Lung (tissue), 12 donors: ENCODE data around the gene PSENEN. TPM values are rescaled to one million over a fixed set of nuclear protein-coding genes. Genes with fewer than 3 reads are reported as not detected.
"Not testable (repeated sequence)": the region's sequence is repeated elsewhere in the genome, so short reads cannot be mapped to it uniquely, and the experiment has no call there.

Experiments
- ATAC-seq: fragments of 200-7000 bp; cut with Tn5 transposase; one replicate; pipeline ENCODE4 v1.9.1; 2020; ENCODE audit warnings: moderate number of reproducible peaks; ENCODE audit not compliant: insufficient read depth, low FRiP score
- DNase-seq, 3 donors: peaks; one replicate each; pipeline ENCODE4 v3.0.0-alpha.2; 2013 to 2017
- H3K27ac ChIP-seq, 2 donors: one replicate each; pipeline ENCODE4 v1.5.1; 2013; ENCODE audit warnings: mild to moderate bottlenecking in 2 of 2, moderate library complexity in 2 of 2, control low read depth in 1 of 2, inconsistent platforms in 1 of 2, low read depth in 1 of 2, low read length in 1 of 2
- H3K27me3 ChIP-seq, 3 donors: one replicate each; pipeline ENCODE4 v1.5.1; 2013; ENCODE audit warnings: low read length in 2 of 3; ENCODE audit not compliant: control insufficient read depth in 3 of 3, insufficient read depth in 3 of 3
- H3K36me3 ChIP-seq, 4 donors: one replicate each; pipeline ENCODE4 v1.5.1; 2013; ENCODE audit warnings: low read length in 4 of 4, mild to moderate bottlenecking in 1 of 4, moderate library complexity in 1 of 4; ENCODE audit not compliant: control insufficient read depth in 4 of 4, insufficient read depth in 4 of 4
- H3K4me1 ChIP-seq, 5 donors: one replicate each; pipeline ENCODE4 v1.5.1; 2013; ENCODE audit warnings: low read length in 5 of 5, mild to moderate bottlenecking in 2 of 5, moderate library complexity in 1 of 5; ENCODE audit not compliant: control insufficient read depth in 5 of 5, insufficient read depth in 5 of 5
- H3K4me3 ChIP-seq: one replicate; pipeline ENCODE4 v1.5.1; 2013; ENCODE audit warnings: mild to moderate bottlenecking, control low read depth, moderate library complexity
- H3K9ac ChIP-seq, 2 donors: one replicate each; pipeline ENCODE4 v1.5.1; 2013; ENCODE audit warnings: low read length in 2 of 2, control low read depth in 1 of 2; ENCODE audit not compliant: insufficient read depth in 1 of 2
- H3K9me3 ChIP-seq, 4 donors: one replicate each; pipeline ENCODE4 v1.5.1; 2013; ENCODE audit warnings: low read length in 3 of 4, mild to moderate bottlenecking in 1 of 4, moderate library complexity in 1 of 4; ENCODE audit not compliant: control insufficient read depth in 4 of 4, insufficient read depth in 3 of 4
- WGBS, 2 donors: extraction: QIAGEN DNeasy Blood & Tissue Kit; methylation state at CpG; one replicate each; pipeline ENCODE4 v1.1.7; 2013; 5-methylcytosine and 5-hydroxymethylcytosine counted together
- polyA plus RNA-seq, 2 donors: library from polyadenylated mRNA; stranded (reverse); fragments of 200-250 nt; gene quantifications; one replicate each; pipeline ENCODE4 v1.2.1, GENCODE V29; 2013
- total RNA-seq, 2 donors: library from RNA; depleted of rRNA in 1 of 2; stranded (reverse); fragments of >200 nt in 1 of 2; gene quantifications; one replicate each; pipeline ENCODE4 v1.2.1, GENCODE V29; 2014 to 2021
- TF ChIP-seq, protein P1 (sequence below): IDR thresholded peaks from 2 replicates; pipeline ENCODE4 v1.5.1; 2012; ENCODE audit warnings: mild to moderate bottlenecking; ENCODE audit errors: control extremely low read depth, extremely low read depth
- donor health status: control.
- donor health status: control.
- donor health status: Bipolar disorder and iron deficiency.
- donor health status: healthy.
- donor health status: DM: yes; HTN: yes; CAD: no.

PSENEN gene
- total and polyA plus RNA-seq, 4 donors, result 36.8 to 196 (median 107) TPM

DNA sequence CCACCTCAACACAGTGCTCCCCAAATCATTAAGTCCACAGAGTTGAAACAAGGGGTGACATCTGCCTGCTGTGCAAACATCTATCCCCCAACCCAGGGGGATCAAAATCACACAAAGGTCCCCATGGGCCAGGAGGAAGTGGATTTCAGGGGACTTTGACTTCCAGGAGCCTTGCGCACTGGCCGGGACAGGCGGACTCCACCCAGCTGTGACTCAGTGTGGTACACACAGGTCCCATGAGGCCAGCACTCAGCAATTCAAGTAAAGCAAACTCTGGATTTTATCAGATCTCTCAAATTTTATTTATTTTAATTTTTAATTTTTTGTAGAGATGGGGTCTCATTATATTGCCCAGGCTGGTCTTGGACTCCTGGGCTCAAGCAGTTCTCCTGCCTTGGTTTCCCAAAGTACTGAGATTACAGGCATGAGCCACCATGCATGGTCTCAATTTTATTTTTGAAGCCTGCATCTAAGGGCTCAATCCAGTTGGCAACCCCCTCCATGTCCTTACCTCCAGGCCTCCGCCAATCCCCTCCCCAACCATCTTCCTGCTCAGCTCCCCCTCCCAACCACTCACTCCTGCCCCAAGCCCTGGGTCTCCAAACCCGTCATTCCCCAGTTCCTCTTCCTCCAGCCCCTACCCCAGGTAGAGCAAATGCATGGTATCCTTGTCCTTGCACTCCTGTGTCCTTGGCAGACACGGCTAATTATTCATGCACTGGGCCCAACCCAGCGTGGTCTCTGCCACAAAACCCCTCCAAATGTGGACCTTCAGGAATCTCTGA is 48.1 kb downstream of the PSENEN start:
- TF ChIP-seq, protein P1, sequence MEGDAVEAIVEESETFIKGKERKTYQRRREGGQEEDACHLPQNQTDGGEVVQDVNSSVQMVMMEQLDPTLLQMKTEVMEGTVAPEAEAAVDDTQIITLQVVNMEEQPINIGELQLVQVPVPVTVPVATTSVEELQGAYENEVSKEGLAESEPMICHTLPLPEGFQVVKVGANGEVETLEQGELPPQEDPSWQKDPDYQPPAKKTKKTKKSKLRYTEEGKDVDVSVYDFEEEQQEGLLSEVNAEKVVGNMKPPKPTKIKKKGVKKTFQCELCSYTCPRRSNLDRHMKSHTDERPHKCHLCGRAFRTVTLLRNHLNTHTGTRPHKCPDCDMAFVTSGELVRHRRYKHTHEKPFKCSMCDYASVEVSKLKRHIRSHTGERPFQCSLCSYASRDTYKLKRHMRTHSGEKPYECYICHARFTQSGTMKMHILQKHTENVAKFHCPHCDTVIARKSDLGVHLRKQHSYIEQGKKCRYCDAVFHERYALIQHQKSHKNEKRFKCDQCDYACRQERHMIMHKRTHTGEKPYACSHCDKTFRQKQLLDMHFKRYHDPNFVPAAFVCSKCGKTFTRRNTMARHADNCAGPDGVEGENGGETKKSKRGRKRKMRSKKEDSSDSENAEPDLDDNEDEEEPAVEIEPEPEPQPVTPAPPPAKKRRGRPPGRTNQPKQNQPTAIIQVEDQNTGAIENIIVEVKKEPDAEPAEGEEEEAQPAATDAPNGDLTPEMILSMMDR, result no peak
- H3K4me1 ChIP-seq, result peaks cover 0 to 4% (median 0%) of the 10 kb centered on the region in 5 donors
- no peaks in the 10 kb centered on the region for H3K9me3 ChIP-seq
- ATAC-seq (no peak), DNase-seq (no peak)
- H3K36me3 ChIP-seq, result no peaks in the 10 kb centered on the region
- no peak overlapping the region for H3K9ac ChIP-seq
- 77 to 82% methylated on average over 7 of the region's 7 CpGs for WGBS, 2 donors
- no peak overlapping the region for H3K27ac ChIP-seq
- H3K27me3 ChIP-seq, result peaks cover 0 to 11% (median 7%) of the 10 kb centered on the region in 3 donors
- H3K4me3 ChIP-seq, result no peak overlapping the region

DNA sequence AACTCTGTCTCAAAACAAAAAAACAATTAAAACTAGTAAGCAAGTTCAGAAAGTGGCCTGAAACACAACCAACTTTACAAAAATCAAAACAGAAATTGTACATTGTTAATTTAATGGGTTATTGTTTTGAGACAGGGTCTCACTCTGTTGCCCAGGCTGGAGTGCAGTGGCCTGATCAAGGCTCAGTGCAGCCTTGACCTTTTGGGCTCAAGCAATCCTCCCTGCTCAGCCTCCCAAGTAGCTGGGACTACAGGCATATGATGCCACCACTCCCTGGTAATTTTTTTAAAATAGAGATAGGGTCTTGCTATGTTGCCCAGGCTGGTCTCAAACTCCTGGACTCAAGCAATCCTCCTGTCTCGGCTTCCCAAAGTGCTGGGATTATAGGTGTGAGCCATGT is 50.1 kb downstream of the PSENEN start:
- not testable (repeated sequence) for H3K9ac ChIP-seq, ATAC-seq, H3K27ac ChIP-seq, H3K9me3 ChIP-seq, DNase-seq, H3K4me1 ChIP-seq, H3K4me3 ChIP-seq, H3K36me3 ChIP-seq
- 89 to 95% methylated on average over 1 of the region's 1 CpG for WGBS, 2 donors
- peaks cover 0 to 11% (median 7%) of the 10 kb centered on the region in 3 donors for H3K27me3 ChIP-seq

Other genes with a start within 250 kb of the PSENEN start
- gene DMKN, start 232.0 kb upstream of the PSENEN start, total RNA-seq, result 100 to 1,000 TPM in 1 of 2 donors, 10 to 100 TPM in 1; 84.6 to 127 TPM
- 100 to 1,000 TPM in 1 of 2 donors, 10 to 100 TPM in 1; 79.0 to 278 TPM for gene DMKN, start 232.0 kb upstream of the PSENEN start, polyA plus RNA-seq
- under 1 TPM in 1 of 2 donors, not detected in 1; 0.09 TPM for gene SBSN, start 217.3 kb upstream of the PSENEN start, total RNA-seq
- under 1 TPM; 0.08 to 0.39 TPM for gene SBSN, start 217.3 kb upstream of the PSENEN start, polyA plus RNA-seq
- not detected for gene GAPDHS, start 212.2 kb upstream of the PSENEN start, total RNA-seq
- not detected for gene GAPDHS, start 212.2 kb upstream of the PSENEN start, polyA plus RNA-seq
- 10 to 100 TPM; 39.0 to 98.8 TPM for gene TMEM147, start 200.0 kb upstream of the PSENEN start, total RNA-seq
- gene TMEM147, start 200.0 kb upstream of the PSENEN start, polyA plus RNA-seq, result 100 to 1,000 TPM; 150 to 167 TPM
- gene ATP4A, start 182.0 kb upstream of the PSENEN start, total RNA-seq, result not detected
- under 1 TPM in 1 of 2 donors, not detected in 1; 0.01 TPM for gene ATP4A, start 182.0 kb upstream of the PSENEN start, polyA plus RNA-seq
- not detected for gene PMIS2, start 159.5 kb upstream of the PSENEN start, total RNA-seq
- gene PMIS2, start 159.5 kb upstream of the PSENEN start, polyA plus RNA-seq, result not detected
- gene HAUS5, start 132.9 kb upstream of the PSENEN start, total RNA-seq, result 10 to 100 TPM; 13.9 to 15.8 TPM
- gene HAUS5, start 132.9 kb upstream of the PSENEN start, polyA plus RNA-seq, result 10 to 100 TPM in 1 of 2 donors, 1 to 10 TPM in 1; 6.0 to 16.5 TPM
- 10 to 100 TPM; 28.4 to 77.4 TPM for gene RBM42, start 116.6 kb upstream of the PSENEN start, total RNA-seq
- gene RBM42, start 116.6 kb upstream of the PSENEN start, polyA plus RNA-seq, result 10 to 100 TPM; 68.6 to 84.0 TPM
- 1 to 10 TPM in 1 of 2 donors, under 1 TPM in 1; 0.31 to 1.0 TPM for gene ETV2, start 103.9 kb upstream of the PSENEN start, total RNA-seq
- 1 to 10 TPM; 1.2 to 2.5 TPM for gene ETV2, start 103.9 kb upstream of the PSENEN start, polyA plus RNA-seq
- gene COX6B1, start 97.3 kb upstream of the PSENEN start, total RNA-seq, result 100 to 1,000 TPM; 202 to 338 TPM
- gene COX6B1, start 97.3 kb upstream of the PSENEN start, polyA plus RNA-seq, result 1,000 to 10,000 TPM in 1 of 2 donors, 100 to 1,000 TPM in 1; 679 to 1,407 TPM
- not detected for gene UPK1A, start 79.1 kb upstream of the PSENEN start, total RNA-seq
- gene UPK1A, start 79.1 kb upstream of the PSENEN start, polyA plus RNA-seq, result under 1 TPM in 1 of 2 donors, not detected in 1; 0.03 TPM
- under 1 TPM; 0.28 to 0.63 TPM for gene ZBTB32, start 41.1 kb upstream of the PSENEN start, total RNA-seq
- gene ZBTB32, start 41.1 kb upstream of the PSENEN start, polyA plus RNA-seq, result under 1 TPM; 0.22 to 0.50 TPM
- gene KMT2B, start 27.6 kb upstream of the PSENEN start, total RNA-seq, result 10 to 100 TPM; 24.9 to 41.0 TPM
- gene KMT2B, start 27.6 kb upstream of the PSENEN start, polyA plus RNA-seq, result 10 to 100 TPM; 21.7 to 30.0 TPM
- 10 to 100 TPM in 1 of 2 donors, 1 to 10 TPM in 1; 3.8 to 32.3 TPM for gene IGFLR1, start 3.2 kb upstream of the PSENEN start, total RNA-seq
- 10 to 100 TPM; 19.6 to 72.5 TPM for gene IGFLR1, start 3.2 kb upstream of the PSENEN start, polyA plus RNA-seq
- 10 to 100 TPM; 14.0 to 21.6 TPM for gene U2AF1L4, start 233 bp upstream of the PSENEN start, total RNA-seq
- gene U2AF1L4, start 233 bp upstream of the PSENEN start, polyA plus RNA-seq, result 10 to 100 TPM; 13.0 to 25.5 TPM
- 10 to 100 TPM in 1 of 2 donors, 1 to 10 TPM in 1; 4.4 to 11.4 TPM for gene LIN37, start 2.9 kb downstream of the PSENEN start, total RNA-seq
- 10 to 100 TPM; 16.2 TPM for gene LIN37, start 2.9 kb downstream of the PSENEN start, polyA plus RNA-seq
- 10 to 100 TPM; 13.2 to 44.8 TPM for gene HSPB6, start 11.4 kb downstream of the PSENEN start, total RNA-seq
- 10 to 100 TPM; 22.5 to 26.4 TPM for gene HSPB6, start 11.4 kb downstream of the PSENEN start, polyA plus RNA-seq
- 10 to 100 TPM; 10.5 to 32.2 TPM for gene PROSER3, start 12.5 kb downstream of the PSENEN start, total RNA-seq
- gene PROSER3, start 12.5 kb downstream of the PSENEN start, polyA plus RNA-seq, result 10 to 100 TPM; 10.0 to 13.6 TPM
- 10 to 100 TPM; 16.2 to 16.6 TPM for gene ARHGAP33, start 29.9 kb downstream of the PSENEN start, total RNA-seq
- gene ARHGAP33, start 29.9 kb downstream of the PSENEN start, polyA plus RNA-seq, result 1 to 10 TPM; 3.1 to 8.2 TPM
- not detected for gene PRODH2, start 67.2 kb downstream of the PSENEN start, total RNA-seq
- gene PRODH2, start 67.2 kb downstream of the PSENEN start, polyA plus RNA-seq, result not detected
- gene NPHS1, start 106.9 kb downstream of the PSENEN start, total RNA-seq, result under 1 TPM in 1 of 2 donors, not detected in 1; 0.23 TPM
- under 1 TPM in 1 of 2 donors, not detected in 1; 0.02 TPM for gene NPHS1, start 106.9 kb downstream of the PSENEN start, polyA plus RNA-seq
- gene KIRREL2, start 111.3 kb downstream of the PSENEN start, total RNA-seq, result 1 to 10 TPM in 1 of 2 donors, not detected in 1; 1.2 TPM
- gene KIRREL2, start 111.3 kb downstream of the PSENEN start, polyA plus RNA-seq, result under 1 TPM; 0.04 to 0.10 TPM
- 1 to 10 TPM; 1.7 to 2.3 TPM for gene APLP1, start 122.9 kb downstream of the PSENEN start, total RNA-seq
- gene APLP1, start 122.9 kb downstream of the PSENEN start, polyA plus RNA-seq, result 1 to 10 TPM in 1 of 2 donors, under 1 TPM in 1; 0.94 to 6.5 TPM
- gene NFKBID, start 154.9 kb downstream of the PSENEN start, total RNA-seq, result 10 to 100 TPM; 12.6 to 25.3 TPM
- 10 to 100 TPM; 14.7 to 18.1 TPM for gene NFKBID, start 154.9 kb downstream of the PSENEN start, polyA plus RNA-seq
- 10 to 100 TPM in 1 of 2 donors, 1 to 10 TPM in 1; 5.4 to 33.2 TPM for gene HCST, start 156.9 kb downstream of the PSENEN start, total RNA-seq
- gene HCST, start 156.9 kb downstream of the PSENEN start, polyA plus RNA-seq, result 100 to 1,000 TPM in 1 of 2 donors, 10 to 100 TPM in 1; 89.1 to 118 TPM
- 100 to 1,000 TPM in 1 of 2 donors, 10 to 100 TPM in 1; 17.0 to 282 TPM for gene TYROBP, start 162.6 kb downstream of the PSENEN start, total RNA-seq
- gene TYROBP, start 162.6 kb downstream of the PSENEN start, polyA plus RNA-seq, result 1,000 to 10,000 TPM in 1 of 2 donors, 100 to 1,000 TPM in 1; 552 to 1,276 TPM
- 10 to 100 TPM in 1 of 2 donors, 1 to 10 TPM in 1; 3.6 to 14.0 TPM for gene LRFN3, start 190.7 kb downstream of the PSENEN start, total RNA-seq
- 1 to 10 TPM; 6.2 to 8.9 TPM for gene LRFN3, start 190.7 kb downstream of the PSENEN start, polyA plus RNA-seq
- 10 to 100 TPM; 11.4 to 19.7 TPM for gene SDHAF1, start 249.5 kb downstream of the PSENEN start, total RNA-seq
- gene SDHAF1, start 249.5 kb downstream of the PSENEN start, polyA plus RNA-seq, result 10 to 100 TPM; 18.6 to 25.8 TPM